ENCODE data around the gene CALCA. TPM values are rescaled to one million over a fixed set of nuclear protein-coding genes. Genes with fewer than 3 reads are reported as not detected.

The CALCA gene
- polyA plus RNA-seq, 1 donor (not counting 4 experiments of a cell fraction or from before 2014, with no cell fraction given), result not detected

- no peaks in the 10 kb centered on the region for H4K20me1 ChIP-seq (ENCODE audit: control insufficient read depth, extremely low read depth, insufficient read depth, low read length)
- no peak overlapping the region for H3K4me2 ChIP-seq (ENCODE audit: control insufficient read depth, extremely low read depth, insufficient read depth, low read depth, low read length)
- no peak overlapping the region for H2AFZ ChIP-seq (ENCODE audit: control insufficient read depth, low read length)
- no peaks in the 10 kb centered on the region for H3K79me2 ChIP-seq (ENCODE audit: control insufficient read depth, insufficient read depth, low read length)
- H3K9me1 ChIP-seq (ENCODE audit: control insufficient read depth, extremely low read depth, insufficient read depth, low read length), result no peaks in the 10 kb centered on the region
- TF ChIP-seq EZH2 (IDR thresholded peaks at IDR 0.05; ENCODE audit: low read length) (no peak), CTCF (optimal IDR thresholded peaks at IDR 0.05 in 1 of 3, IDR thresholded peaks at IDR 0.05 in 1 of 3, conservative IDR thresholded peaks at IDR 0.05 in 1 of 3; ENCODE audit: extremely low read depth in 1 of 3, insufficient read depth in 2 of 3, low read length in 3 of 3) (no peak)
- H3K27ac ChIP-seq (ENCODE audit: control insufficient read depth, insufficient read depth, low read length), result no peak overlapping the region
- DNase-seq (ENCODE audit: low read depth, low spot score) (no peak), FAIRE-seq (no peak)
- H3K27me3 ChIP-seq (ENCODE audit: control insufficient read depth, extremely low read depth, insufficient read depth, low read length), result no peaks in the 10 kb centered on the region
- no peak overlapping the region for H3K9ac ChIP-seq (ENCODE audit: control insufficient read depth, extremely low read depth, insufficient read depth, low read length)
- no peaks in the 10 kb centered on the region for H3K36me3 ChIP-seq (ENCODE audit: control insufficient read depth in 2 of 2, extremely low read depth in 1 of 2, insufficient read depth in 2 of 2, low read length in 2 of 2)
- dilution Hi-C loops (cut with MboI; ENCODE audit: extremely low pct_ligation_motif_present, low sequenced_read_pairs), result no loop called here
- H3K9me3 ChIP-seq (ENCODE audit: control insufficient read depth, low read depth, low read length), result peaks cover 2% of the 10 kb centered on the region
- H3K4me3 ChIP-seq (ENCODE audit: control insufficient read depth in 2 of 3, extremely low read depth in 1 of 3, insufficient read depth in 2 of 3, low read depth in 1 of 3, low read length in 3 of 3), result no peak overlapping the region
- H3K4me1 ChIP-seq (ENCODE audit: control insufficient read depth, extremely low read depth, insufficient read depth, low read length), result no peaks in the 10 kb centered on the region
Observed at GRCh38 chr11:14930369-14930768, 41.8 kb downstream of the CALCA start.

GRCh38 chr11:14927146-14927545 is 45.0 kb downstream of the CALCA start:
- H3K27ac ChIP-seq (ENCODE audit: control insufficient read depth, insufficient read depth, low read length), result no peak overlapping the region
- H4K20me1 ChIP-seq (ENCODE audit: control insufficient read depth, extremely low read depth, insufficient read depth, low read length), result no peaks in the 10 kb centered on the region
- H2AFZ ChIP-seq (ENCODE audit: control insufficient read depth, low read length), result no peak overlapping the region
- H3K9me1 ChIP-seq (ENCODE audit: control insufficient read depth, extremely low read depth, insufficient read depth, low read length), result no peaks in the 10 kb centered on the region
- H3K4me2 ChIP-seq (ENCODE audit: control insufficient read depth, extremely low read depth, insufficient read depth, low read depth, low read length), result no peak overlapping the region
- no peak for DNase-seq (ENCODE audit: low read depth, low spot score)
- dilution Hi-C loops (cut with MboI; ENCODE audit: extremely low pct_ligation_motif_present, low sequenced_read_pairs), result no loop called here
- H3K36me3 ChIP-seq (ENCODE audit: control insufficient read depth in 2 of 2, extremely low read depth in 1 of 2, insufficient read depth in 2 of 2, low read length in 2 of 2), result no peaks in the 10 kb centered on the region
- peaks cover 2% of the 10 kb centered on the region for H3K9me3 ChIP-seq (ENCODE audit: control insufficient read depth, low read depth, low read length)
- no peak overlapping the region for H3K9ac ChIP-seq (ENCODE audit: control insufficient read depth, extremely low read depth, insufficient read depth, low read length)
- H3K27me3 ChIP-seq (ENCODE audit: control insufficient read depth, extremely low read depth, insufficient read depth, low read length), result no peaks in the 10 kb centered on the region
- H3K4me1 ChIP-seq (ENCODE audit: control insufficient read depth, extremely low read depth, insufficient read depth, low read length), result no peaks in the 10 kb centered on the region
- TF ChIP-seq EZH2 (IDR thresholded peaks at IDR 0.05; ENCODE audit: low read length) (no peak), CTCF (optimal IDR thresholded peaks at IDR 0.05 in 1 of 3, IDR thresholded peaks at IDR 0.05 in 1 of 3, conservative IDR thresholded peaks at IDR 0.05 in 1 of 3; ENCODE audit: extremely low read depth in 1 of 3, insufficient read depth in 2 of 3, low read length in 3 of 3) (no peak)
- H3K79me2 ChIP-seq (ENCODE audit: control insufficient read depth, insufficient read depth, low read length), result no peaks in the 10 kb centered on the region
- FAIRE-seq, result no peak
- H3K4me3 ChIP-seq (ENCODE audit: control insufficient read depth in 2 of 3, extremely low read depth in 1 of 3, insufficient read depth in 2 of 3, low read depth in 1 of 3, low read length in 3 of 3), result no peak overlapping the region
